ENCODE results near the gene UBE2U.

UBE2U gene

DNA sequence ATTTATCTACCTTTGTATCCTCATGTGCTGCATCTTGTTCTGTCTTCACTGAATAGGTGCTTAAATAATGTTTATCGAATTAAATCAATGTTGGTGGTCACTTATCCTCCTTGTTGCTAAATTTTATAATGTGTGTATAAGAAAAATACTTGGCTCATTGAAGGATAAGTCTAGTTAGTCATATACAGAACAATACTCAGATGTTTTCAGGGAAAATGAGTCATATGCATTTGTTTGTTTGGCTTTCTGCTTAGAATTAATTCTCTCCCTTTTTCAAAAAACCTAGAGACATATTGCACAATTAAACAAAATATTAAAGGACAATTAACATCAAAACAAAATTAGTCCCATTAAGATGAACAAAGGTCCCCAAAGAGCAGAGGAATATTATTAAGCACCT is 89.0 kb downstream of the UBE2U start:
- DNase-seq (ENCODE audit: low read depth, low spot score): no peak

DNA sequence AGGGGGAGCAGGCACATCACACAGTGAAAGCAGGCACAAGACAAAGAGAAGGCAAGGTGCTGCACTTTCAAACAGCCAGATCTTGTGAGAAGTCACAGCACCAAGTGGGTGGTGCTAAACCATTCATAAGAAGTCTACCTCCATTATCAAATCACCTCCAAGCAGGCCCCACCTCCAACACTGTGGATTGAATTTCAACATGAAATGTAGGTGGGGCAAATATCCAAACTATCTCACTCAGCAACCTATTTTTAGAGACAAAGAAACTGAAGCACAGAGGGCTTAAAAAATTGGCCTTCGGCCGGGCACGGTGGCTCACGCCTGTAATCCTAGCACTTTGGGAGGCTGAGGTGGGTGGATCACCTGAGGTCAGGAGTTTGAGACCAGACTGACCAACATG is 90.4 kb downstream of the UBE2U start:
- no peak for DNase-seq (ENCODE audit: low read depth, low spot score)

DNA sequence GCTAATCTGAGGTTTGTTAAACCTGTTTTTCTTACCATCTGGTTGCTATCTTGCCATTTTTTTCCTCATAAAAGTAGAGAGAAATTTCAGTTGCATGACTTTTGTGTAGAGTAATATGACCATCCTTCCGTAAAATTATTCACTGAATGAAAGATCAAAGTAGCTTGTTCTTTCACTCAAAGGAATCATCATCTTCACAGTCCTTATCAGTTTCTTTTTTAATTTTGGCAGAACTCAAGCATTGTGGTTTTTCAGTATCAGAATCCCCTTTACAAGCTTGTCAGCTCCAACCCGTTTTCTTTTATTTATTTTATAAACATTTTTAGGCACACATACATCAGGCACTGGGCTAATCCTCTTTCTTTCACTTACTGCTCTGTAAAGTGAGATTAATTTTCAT is 91.7 kb downstream of the UBE2U start:
- DNase-seq (ENCODE audit: low read depth, low spot score): no peak

DNA sequence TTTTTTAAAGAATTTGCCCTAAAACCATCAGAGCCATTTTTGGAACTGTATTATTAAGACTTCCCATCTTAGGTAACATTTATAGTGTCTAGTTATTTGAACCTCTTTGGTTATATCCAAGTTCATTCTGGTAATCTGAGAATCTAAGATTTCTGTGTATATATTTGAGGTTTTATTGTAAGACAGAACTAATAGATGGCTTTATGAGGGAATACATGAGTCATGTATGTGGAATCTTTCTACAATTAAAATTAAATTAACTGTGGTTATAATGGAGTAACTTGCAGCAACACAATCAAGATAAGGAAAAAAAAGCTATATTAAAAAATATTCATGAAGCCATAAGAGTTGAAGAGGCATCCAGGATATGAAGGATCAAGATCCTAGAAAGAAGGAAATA is 92.1 kb downstream of the UBE2U start:
- no peak for DNase-seq (ENCODE audit: low read depth, low spot score)

- DNase-seq (ENCODE audit: low read depth, low spot score): no peak
Measured at GRCh38 chr1:64296459-64296858, 93.0 kb downstream of the UBE2U start.

- no peak for DNase-seq (ENCODE audit: low read depth, low spot score)
Measured at GRCh38 chr1:64302194-64302593, 98.8 kb downstream of the UBE2U start.

GRCh38 chr1:64302971-64303370 is 99.5 kb downstream of the UBE2U start:
- no peak for DNase-seq (ENCODE audit: low read depth, low spot score)

- DNase-seq (ENCODE audit: low read depth, low spot score): no peak
Measured at GRCh38 chr1:64304823-64305222, 101.4 kb downstream of the UBE2U start.

DNA sequence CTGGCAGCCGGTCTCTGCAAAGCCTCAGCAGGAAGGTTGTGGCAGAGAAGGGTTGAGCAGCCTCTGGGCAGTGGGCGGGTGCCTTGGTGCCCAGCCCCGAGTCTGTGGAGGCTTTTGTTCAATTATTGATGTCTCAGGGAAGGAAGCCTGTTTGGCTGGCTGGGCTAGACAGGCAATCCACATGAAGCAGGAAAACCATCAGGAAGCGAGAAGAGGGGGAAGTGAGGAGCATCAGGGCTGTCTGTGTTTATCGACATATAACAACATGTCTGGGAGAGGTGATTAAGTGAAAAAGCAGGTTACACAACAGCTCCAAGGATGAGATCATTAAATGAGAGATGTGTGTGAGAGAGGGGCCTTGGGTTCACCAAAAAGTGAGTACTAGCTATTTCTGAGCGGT is 105.4 kb downstream of the UBE2U start:
- no peak for DNase-seq (ENCODE audit: low read depth, low spot score)

GRCh38 chr1:64309431-64309831 is 106.0 kb downstream of the UBE2U start:
- DNase-seq (ENCODE audit: low read depth, low spot score): no peak

GRCh38 chr1:64310760-64311159 is 107.3 kb downstream of the UBE2U start:
- DNase-seq (ENCODE audit: low read depth, low spot score): no peak

GRCh38 chr1:64312431-64312830 is 109.0 kb downstream of the UBE2U start:
- DNase-seq (ENCODE audit: low read depth, low spot score): no peak

- no peak for DNase-seq (ENCODE audit: low read depth, low spot score)
Measured at GRCh38 chr1:64315402-64315801, 112.0 kb downstream of the UBE2U start.
